Left renal cortex interstitium (tissue), 4 donors: ENCODE data around the gene ITGBL1. TPM values are rescaled to one million over a fixed set of nuclear protein-coding genes. Genes with fewer than 3 reads are reported as not detected.

Experiments used
- DNase-seq, 4 donors: peaks; one replicate each; pipeline ENCODE4 v3.0.0-alpha.2; 2013; ENCODE audit warnings: low read depth in 4 of 4, low spot score in 2 of 4, missing footprints in 1 of 4
- polyA plus RNA-seq, 4 donors: library from polyadenylated mRNA; unstranded; fragments of 120-200 nt; gene quantifications; one replicate each; pipeline ENCODE4 v1.2.1, GENCODE V29; 2013; ENCODE audit not compliant: insufficient read length in 4 of 4

Gene ITGBL1
- polyA plus RNA-seq, 4 donors, result 0.43 to 0.90 (median 0.63) TPM

DNA sequence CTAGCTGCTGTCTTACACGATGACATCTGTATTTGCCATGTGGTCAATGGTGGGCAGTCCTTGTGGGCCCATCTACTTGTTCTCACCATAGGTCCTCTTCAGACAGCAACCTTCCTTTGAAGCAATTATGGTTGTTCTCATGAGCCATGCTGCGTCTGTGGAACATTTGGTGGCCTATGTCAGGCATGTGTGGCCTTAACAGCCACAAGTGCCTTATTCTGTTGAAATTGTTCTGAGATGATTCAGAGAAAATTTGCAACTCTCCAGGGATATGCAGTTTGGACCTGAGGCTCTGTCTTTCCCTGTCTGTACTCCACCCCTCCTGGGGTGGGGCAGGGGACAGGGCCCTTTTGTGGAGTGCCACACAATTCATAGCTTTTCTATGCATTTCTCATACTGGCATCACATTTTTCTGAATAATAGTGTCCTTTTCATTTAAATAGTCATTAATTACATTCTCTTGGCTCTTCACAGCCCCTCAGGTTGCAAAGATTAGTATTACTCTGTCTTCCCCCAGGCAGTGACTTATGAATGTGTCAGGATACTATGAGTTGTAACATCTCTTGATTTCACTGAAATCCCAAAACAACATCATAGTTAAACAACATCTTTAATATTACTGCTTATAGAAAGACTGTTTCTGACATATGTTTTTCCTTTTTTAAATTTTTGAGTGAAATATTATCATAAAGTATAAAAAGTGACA is 102.1 kb downstream of the ITGBL1 start:
- no peak for DNase-seq

- no peak for DNase-seq
Measured at GRCh38 chr13:101555610-101556009, 103.1 kb downstream of the ITGBL1 start.

DNA sequence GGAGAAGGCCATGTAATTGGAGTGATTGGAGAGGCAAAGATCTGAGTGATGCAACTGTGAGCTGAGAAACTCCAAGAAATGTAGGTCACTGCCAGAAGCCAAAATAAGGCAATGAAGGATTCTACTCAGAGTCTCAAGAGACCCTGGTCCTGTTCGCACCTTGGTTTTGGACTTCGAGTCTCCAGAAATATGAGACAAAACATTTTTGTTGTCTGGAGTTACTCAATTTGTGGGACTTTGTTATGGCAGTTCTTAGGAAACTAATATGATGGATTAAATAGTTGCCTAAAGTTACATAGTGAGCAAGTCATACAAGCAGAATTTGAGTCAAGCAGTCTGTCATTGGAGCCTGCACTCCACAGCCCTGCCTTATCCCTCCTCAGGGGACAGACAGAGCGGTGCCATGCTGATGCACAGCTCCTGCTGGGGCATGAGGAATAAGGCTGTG is 104.2 kb downstream of the ITGBL1 start:
- no peak for DNase-seq

DNA sequence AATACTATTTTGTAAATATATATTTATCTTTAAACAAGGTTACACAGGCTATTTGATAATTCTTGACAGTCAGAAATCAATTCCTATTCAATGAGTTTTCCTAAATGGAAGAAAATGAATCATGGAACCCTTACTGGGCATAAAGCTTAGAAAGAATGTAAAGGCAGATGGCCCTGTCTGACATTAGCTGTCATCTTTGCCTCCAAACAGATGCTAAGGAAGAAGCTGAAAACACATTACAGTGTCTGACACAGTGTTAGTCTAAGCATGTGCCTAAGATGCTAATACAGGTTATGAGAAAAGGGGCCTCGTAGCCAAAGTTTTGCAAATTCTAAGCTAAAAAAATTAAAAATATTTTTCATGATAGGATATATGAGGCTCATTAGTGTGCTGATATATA is 112.8 kb downstream of the ITGBL1 start:
- DNase-seq, result no peak

- no peak for DNase-seq
Measured at GRCh38 chr13:101567841-101568240, 115.4 kb downstream of the ITGBL1 start.

DNA sequence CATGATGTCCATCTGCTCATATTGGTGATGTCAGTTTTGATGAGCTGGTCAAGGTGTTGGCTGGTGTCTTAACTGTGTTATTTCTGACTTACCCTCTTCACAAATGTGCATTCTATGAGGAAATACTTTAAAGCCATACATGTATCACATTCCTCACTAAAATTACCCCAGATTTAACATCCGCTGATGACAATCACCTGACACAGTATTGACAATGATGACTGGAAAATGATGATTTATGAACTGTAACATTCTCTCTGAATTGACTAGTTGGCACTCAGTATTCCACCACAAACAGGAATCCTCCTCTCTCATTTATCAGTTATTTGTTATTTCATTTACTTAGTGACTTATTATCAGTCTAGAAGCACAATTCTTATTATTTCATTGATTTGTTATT is 117.3 kb downstream of the ITGBL1 start:
- no peak for DNase-seq

- DNase-seq, result no peak
Measured at GRCh38 chr13:101570410-101570809, 117.9 kb downstream of the ITGBL1 start.

DNA sequence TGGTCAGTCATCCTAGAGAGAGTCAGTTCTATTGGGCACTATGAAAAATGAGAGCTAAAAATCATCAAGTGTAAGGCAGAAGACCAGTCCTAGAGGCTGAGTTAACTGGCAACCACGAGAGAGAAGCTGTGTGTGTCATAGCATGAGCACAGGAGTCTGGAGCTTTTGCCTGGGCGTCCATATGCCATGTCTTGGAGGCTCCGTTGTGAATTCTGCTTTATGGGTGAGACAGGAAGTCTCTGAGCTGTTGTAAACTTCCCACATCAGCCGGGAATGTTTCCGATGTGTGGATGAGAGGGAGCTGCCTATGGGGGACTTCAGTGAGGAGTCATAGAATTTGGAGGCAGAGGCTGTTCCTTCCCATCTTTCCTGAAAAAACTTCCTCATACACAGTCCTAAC is 120.0 kb downstream of the ITGBL1 start:
- no peak for DNase-seq

GRCh38 chr13:101575581-101575980 is 123.1 kb downstream of the ITGBL1 start:
- DNase-seq, result no peak

DNA sequence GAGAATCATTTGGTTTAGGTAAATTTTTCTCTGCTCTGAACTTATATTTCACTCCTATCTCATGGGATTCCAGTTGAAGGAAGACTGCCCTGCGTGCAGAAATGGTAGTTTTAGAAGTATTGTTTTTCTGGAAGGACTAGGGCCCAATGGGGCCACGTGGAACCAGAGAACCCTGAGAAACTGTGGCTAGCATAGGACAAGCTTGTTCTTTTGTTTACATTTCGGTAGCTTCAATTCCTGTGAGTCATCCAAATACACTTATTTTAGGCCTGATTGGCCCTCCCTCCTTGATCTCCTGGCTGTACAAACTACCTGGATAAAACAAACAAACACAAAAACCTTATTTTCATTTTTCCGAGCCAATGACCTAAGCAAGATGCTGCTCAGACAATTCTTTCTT is 124.0 kb downstream of the ITGBL1 start:
- no peak for DNase-seq

GRCh38 chr13:101576977-101577376 is 124.5 kb downstream of the ITGBL1 start:
- DNase-seq, result no peak

DNA sequence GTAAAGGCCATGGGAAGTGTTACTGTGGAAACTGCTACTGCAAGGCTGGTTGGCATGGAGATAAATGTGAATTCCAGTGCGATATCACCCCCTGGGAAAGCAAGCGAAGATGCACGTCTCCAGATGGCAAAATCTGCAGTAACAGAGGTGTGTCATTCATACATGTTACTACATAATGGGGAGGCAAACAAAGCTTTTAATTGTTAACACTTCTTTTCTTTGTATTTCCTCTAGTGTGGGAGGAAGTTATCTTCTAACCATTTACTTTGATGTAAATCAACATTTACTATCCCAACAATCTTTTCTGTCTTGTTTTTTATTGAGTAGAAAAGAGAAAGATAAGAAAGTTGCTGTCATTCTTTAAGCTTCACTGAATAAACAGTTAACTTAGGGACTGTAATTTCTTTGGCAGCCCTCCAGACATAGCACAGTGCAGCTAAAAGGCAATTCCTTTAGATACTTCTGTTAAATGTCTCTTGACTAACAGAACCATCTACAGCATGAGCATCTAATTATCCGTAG is 126.9 kb downstream of the ITGBL1 start:
- peak in 3 of 4 donors; percentile 13 to 16 (median 15) for DNase-seq

GRCh38 chr13:101584331-101584730 is 131.9 kb downstream of the ITGBL1 start:
- DNase-seq, result no peak

- no peak for DNase-seq
Measured at GRCh38 chr13:101590479-101590878, 138.0 kb downstream of the ITGBL1 start.

DNA sequence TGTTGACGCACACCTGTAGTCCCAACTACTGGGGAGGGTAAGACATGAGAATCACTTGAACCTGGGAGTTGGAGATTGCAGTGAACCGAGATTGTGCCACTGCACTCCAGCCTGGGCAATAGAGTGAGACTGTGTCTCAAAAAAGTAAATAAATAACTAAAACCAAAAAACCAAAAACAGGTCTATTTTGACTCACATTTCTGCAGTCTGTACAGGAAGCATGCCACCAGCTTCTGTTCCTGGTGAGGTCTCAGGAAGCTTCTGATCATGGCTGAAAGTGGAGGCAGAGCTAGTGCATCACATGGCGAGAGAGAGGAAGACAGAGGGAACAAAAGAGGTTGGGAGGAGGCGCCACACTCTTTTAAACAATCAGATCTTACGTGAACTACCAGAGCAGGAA is 142.5 kb downstream of the ITGBL1 start:
- no peak for DNase-seq

GRCh38 chr13:101596803-101597202 is 144.3 kb downstream of the ITGBL1 start:
- no peak for DNase-seq

DNA sequence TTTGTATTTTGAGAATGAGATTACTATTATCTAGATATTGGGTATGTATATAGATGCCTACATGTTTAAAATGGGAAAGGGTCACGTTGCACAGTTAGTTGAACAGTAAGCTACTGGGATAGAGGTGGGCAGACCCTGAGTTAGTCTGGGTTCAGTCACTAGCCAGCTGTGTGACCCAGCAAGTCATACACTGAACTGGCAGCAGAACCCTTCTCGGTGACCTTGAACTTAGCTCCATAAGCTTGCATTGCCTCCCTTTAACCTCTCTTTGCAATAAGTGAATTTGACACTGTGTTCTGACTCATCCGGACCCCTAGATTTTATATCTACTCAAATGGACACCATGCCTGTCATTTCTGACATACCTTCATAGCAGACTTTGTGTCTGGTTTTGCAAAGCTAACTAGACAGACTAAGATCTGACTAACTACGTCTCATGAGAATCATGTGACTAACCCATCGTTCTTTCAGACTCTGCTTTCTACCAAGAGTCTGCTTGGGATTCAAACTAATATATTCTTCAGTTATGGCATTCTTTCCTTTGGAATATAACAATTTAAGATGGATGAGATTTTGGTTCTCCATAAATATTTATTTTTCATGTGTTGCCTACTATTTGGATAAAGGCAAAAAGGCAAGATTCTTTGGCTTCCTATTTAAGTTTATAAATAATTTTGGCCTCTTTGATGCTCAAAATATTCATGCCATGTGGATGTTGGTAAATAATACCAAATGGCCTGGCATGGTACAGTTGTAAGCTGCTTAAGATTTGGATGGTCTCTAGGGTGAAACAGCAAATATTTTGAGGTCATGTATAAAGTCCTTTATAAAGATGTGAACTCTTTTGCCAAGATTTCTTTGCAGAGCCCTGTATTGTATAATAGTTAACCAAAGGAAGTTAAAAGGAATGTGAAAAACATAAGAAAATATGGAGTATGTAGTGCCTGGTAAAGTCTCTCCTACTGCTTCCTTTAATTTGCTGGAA is 159.3 kb downstream of the ITGBL1 start:
- no peak for DNase-seq

DNA sequence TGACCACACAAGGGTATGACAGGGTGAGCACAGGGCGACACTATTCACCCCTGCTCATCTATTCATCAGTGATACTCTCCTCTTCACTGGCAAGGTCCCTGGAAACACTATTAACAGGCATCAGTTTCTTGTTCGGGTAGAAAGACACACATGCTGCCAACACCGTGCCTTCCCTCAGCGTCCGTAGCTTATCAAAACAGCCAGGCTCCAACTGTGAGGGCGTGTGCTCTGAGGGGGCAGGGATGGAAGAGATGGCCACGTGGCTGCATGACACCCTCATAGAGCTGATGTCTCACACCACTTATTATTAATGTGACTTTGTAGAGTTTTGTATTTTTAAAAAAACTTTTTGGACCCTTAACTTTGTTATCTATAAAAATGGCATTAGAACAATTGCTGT is 160.3 kb downstream of the ITGBL1 start:
- DNase-seq, result no peak

DNA sequence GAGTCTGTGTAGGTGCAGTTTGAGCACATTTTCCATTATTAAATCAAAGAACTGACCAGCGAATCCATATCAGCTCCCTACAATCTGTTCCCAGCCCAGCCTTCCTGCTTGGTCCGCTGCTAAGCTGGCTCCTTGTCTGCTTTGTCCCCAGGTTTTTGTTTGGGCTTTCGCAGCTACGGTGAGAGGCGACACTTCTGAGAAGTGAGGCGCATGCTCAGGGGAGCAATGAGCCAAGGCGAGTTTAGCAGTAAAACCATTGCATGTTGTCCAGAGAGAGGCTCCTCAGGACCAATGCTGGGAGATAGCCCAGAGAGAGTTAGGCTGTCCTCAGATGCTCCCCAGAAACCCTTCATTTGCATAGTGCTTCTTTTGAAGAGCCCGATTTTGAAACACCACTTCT is 162.0 kb downstream of the ITGBL1 start:
- DNase-seq, result no peak

GRCh38 chr13:101618440-101619187 is 166.1 kb downstream of the ITGBL1 start:
- no peak for DNase-seq

DNA sequence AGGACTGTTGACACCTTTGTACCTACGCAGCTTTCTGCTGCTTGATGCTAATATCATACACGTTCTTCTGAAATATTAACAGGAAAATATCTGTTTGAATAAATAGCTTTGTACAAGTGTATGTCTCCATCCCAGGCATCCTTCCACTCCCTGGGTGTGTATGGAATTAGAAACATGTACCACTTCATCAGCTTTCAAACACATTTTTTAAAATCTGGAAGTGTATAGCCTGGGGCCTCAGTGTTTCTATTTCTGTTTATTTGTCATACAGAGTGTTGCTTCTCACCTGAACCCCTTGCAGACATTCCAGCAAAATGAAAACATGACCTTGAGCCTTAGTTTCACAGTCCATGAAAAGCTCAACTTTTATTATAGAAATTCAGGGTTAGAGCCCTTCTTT is 168.6 kb downstream of the ITGBL1 start:
- no peak for DNase-seq
